ENCODE measurements around the gene FOLR1.
"Not testable (repeated sequence)": the region's sequence is repeated elsewhere in the genome, so short reads cannot be mapped to it uniquely, and the experiment has no call there.

FOLR1 gene

DNA sequence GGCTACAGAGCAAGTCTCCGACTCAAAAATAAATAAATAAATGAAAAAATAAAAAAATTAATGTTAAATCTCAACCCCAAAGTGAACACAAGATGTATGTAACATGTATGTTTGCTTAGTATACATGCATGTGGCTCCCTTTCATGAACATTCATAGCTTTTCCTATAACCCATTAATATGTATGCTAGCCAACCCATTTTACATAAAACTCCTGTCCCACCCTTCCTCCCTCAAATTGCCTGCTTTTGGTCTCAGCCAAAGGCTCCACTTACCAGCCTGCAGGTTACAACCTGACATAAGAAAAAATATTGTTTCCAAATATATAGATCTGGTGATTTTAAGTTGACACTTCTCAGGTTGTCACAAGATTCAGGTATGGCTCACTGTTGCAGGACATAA, 3.7 kb upstream of the FOLR1 start:
- no peak for DNase-seq

DNA sequence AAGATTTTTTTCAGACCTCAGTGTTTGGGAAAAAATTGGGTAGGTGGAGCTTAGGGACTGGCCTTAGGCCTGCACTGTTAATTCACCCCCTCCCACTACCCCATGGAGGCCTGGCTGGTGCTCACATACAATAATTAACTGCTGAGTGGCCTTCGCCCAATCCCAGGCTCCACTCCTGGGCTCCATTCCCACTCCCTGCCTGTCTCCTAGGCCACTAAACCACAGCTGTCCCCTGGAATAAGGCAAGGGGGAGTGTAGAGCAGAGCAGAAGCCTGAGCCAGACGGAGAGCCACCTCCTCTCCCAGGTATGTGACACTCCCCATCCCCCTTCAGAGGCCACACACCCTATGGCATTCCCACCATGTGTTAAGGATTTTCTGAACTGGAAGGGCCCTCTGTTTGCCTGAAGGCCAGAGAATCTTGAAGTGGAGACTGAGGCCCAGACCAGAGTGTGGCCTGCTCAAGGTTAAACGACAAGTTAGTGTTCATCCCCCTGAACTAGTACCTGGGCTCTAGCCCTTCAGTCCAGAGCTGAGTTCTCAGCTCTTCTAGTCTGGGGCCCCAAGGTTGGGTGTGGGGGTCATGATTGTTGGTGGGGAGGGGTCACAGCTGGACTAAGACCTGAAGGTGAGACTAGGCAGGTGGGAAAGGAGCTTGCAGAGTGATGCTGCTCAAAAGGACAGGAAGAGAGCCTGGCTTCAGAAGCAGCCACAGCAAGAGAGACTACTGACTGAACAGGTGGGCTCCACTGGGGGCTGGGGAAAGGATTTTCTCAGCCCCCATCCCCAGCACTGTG, 2.3 kb upstream of the FOLR1 start:
- DNase-seq: no peak

DNA sequence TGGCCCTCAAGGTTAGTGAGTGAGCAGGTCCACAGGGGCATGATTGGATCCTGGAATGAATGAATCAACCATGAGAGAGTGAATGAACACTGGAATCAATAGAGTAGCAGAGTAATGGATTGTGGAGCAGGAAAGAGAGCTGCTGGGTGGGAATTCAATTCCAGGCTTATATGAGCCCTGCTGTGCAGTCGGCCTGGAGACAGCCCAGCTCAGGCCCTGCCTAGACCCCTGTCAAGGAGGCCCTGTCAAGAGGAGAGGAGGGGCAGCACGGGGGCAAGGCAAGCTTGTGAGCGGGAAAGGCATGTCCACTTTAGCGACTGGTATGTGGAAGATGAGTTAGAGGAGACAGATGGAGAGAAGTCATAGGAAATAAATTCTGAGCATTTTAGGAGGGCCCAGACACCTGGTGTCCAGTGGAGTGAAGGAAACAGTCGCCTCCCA, 1.3 kb upstream of the FOLR1 start:
- DNase-seq: no peak

DNA sequence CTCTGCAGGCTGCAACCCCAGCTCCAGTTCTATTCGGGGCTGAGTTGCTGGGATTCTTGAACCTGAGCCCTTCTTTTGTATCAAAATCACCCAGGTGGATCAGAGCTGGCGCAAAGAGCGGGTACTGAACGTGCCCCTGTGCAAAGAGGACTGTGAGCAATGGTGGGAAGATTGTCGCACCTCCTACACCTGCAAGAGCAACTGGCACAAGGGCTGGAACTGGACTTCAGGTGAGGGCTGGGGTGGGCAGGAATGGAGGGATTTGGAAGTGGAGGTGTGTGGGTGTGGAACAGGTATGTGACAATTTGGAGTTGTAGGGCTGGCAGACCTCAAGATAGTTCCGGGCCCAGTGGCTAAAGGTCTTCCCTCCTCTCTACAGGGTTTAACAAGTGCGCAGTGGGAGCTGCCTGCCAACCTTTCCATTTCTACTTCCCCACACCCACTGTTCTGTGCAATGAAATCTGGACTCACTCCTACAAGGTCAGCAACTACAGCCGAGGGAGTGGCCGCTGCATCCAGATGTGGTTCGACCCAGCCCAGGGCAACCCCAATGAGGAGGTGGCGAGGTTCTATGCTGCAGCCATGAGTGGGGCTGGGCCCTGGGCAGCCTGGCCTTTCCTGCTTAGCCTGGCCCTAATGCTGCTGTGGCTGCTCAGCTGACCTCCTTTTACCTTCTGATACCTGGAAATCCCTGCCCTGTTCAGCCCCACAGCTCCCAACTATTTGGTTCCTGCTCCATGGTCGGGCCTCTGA, 3.8 kb downstream of the FOLR1 start:
- DNase-seq: no peak

DNA sequence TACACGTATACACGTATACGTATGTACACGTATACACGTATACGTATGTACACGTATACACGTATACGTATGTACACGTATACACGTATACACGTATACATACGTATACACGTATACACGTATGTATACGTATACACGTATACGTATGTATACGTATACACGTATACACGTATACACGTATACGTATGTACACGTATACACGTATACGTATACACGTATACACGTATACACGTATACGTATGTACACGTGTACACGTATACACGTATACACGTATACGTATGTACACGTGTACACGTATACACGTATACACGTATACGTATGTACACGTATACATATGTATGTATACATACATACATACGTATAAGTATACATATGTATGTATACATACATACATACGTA, 9.5 kb downstream of the FOLR1 start:
- DNase-seq: not testable (repeated sequence)

DNA sequence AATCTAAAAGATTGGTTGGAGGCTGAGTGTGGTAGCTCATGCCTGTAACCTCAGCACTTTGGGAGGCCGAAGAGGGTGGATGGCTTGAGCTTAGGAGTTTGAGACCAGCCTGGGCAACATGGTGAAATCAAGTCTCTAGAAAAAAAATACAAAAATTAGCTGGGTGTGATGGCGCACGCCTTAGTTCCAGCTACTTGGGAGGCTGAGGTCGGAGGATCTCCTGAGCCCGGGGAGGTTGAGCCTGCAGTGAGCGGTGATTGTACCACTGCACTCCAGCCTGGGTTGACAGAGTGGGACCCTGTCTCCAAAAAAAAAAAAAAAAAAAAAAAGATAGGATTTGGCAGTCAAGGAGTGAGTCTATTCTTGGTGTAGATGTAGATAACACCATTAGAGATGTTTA, 10.6 kb downstream of the FOLR1 start:
- DNase-seq: no peak

DNA sequence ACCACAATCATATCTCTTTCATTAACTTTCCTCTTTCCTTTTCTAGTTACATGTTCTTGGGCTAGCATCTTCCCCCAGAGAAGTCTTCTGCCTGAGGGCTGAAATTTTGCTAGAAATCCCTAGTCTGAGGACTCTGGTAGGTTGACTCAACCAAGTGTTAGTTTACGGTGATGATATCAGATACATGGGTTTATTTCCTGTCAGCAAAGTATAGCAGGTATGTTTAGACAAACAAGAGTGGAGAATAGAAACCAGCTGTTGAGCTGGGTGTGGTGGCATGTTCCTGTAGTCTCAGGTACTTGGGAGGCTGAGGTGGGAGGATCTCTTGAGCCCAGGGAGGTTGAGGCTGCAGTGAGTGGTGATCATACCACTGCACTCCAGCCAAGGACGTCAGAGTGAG, 11.2 kb downstream of the FOLR1 start:
- DNase-seq: no peak

DNA sequence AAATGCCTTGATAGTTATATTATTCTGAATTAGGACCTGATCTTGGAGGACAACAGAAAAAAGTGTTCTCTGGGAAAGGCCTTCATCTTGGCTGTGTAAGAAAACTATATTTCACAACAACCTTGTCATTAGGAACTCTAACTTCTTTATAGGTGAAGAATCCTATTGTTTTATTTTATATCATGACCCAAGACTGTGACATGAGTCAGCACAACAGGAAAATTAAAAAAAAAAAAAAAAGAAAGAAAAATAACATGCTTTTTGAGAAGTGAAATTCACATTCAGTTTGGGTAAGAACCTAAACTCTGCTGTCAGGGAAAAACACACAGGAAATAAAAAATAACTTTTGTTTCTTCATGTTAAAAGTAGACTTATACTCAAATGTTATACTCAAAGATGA, 12.9 kb downstream of the FOLR1 start:
- DNase-seq: no peak

DNA sequence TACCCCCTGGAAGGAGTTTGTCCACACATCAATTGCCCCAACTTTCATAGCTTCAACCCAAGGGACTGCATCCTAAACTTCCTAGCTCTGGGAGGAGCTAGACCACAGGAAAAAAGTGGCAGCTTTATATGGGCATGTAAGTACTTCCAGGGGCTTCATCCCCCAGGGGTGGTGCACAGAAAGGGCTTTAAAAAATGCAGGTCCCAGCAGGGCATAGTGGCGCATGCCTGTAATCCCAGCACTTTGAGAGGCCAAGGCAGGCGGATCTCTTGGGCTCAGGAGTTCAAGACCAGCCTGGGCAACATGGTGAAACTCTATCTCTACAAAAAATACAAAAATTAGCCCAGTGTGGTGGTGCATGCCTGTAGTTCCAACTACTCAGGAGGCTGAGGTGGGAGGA, 14.9 kb downstream of the FOLR1 start:
- not testable (repeated sequence) for DNase-seq

DNA sequence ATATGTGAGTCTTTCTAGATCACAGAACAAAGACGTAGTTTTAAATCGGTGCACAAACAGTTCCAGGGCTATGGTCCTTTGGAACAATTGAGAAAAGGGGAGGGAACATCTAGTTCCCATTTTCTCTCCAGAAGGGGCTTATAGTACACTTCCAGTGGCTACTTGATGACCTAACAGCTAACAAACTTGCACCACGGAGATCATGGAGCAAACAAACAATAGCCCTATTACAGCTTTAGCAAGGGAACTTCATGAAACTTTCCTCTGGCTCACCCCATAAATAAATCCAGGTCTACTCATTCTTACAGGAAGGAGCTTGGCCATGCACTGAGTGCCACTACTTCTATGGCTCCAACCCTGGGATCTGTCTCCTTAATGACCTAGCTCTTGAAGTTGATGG, 16.3 kb downstream of the FOLR1 start:
- DNase-seq: no peak

DNA sequence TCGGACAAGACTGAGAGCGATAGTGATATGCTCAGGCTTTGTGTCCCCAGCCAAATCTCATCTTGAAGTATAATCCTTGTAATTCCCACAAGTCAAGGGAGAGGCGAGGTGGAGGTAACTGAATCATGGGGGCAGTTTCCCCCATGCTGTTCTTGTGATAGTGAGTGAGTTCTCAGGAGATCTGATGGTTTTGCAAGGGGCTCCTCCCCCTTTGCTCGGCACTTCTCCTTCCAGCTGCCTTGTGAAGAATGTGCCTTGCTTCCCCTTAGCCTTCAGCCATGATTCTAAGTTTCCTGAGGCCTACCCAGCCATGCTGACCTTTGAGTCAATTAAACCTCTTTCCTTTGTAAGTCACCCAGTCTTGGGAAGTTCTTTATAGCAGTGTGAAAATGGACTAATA, 17.2 kb downstream of the FOLR1 start:
- DNase-seq: no peak

DNA sequence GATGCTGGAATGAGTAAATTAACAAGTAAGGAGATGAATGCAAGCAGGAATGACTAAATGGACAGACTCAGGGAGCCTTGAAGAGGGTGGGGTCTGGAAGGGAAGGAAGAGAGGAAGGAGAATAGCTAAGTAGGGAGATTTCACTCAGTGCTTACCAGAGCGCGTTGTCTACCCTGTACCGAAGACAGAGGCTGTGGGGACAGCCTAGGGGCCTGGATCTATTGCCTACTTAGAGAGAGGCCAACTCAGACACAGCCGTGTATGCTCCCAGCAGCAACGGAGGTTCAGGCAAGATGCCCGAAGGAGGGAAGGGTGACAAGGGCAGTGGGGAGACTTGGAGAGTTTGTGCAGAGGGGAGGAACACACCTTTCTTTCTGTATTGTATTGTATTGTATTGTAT, 24.7 kb downstream of the FOLR1 start, which contains the start of gene FOLR2:
FOLR2 (plus strand) TSS at position 157 of the 400 bp plus-strand sequence. CDS start 1,791 bp downstream, outside the sequence.
- no peak for DNase-seq

DNA sequence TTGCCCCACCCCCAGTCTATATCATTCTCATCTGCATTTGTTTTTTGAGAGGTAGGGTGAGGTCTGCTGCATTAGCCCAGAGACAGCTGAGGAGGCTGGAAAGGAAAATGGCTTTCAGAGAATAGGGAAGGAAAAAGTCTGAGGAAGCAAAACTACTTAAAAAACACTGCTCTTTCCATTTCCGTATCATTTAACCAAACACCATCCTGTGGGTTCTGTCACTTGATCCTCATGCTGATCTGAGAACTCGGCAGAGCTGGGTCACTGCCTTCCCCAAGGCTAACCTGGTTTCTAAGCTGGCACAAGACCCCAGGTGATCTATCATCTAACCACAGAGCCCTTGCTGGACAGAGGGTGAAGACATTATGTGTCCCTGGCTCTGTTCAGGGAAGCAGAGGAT, 25.9 kb downstream of the FOLR1 start:
- no peak for DNase-seq

DNA sequence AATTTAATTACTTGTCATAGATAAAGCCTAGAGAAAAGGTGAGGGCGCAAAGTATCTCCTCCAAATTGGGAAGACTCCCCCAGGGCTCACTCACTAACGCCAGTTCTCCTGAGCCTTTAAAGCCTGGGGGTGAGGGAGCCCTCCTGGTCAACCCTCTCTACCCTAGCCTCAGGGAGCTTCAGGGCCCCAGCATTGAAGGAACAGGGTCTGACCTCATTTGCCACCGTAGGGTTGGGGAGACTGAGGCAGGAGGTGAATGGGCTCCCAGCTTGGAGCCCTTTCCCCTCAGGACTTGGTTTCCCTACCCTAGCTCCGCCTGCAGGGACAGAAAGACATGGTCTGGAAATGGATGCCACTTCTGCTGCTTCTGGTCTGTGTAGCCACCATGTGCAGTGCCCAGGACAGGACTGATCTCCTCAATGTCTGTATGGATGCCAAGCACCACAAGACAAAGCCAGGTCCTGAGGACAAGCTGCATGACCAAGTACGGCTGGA, 26.4 kb downstream of the FOLR1 start:
- no peak for DNase-seq

DNA sequence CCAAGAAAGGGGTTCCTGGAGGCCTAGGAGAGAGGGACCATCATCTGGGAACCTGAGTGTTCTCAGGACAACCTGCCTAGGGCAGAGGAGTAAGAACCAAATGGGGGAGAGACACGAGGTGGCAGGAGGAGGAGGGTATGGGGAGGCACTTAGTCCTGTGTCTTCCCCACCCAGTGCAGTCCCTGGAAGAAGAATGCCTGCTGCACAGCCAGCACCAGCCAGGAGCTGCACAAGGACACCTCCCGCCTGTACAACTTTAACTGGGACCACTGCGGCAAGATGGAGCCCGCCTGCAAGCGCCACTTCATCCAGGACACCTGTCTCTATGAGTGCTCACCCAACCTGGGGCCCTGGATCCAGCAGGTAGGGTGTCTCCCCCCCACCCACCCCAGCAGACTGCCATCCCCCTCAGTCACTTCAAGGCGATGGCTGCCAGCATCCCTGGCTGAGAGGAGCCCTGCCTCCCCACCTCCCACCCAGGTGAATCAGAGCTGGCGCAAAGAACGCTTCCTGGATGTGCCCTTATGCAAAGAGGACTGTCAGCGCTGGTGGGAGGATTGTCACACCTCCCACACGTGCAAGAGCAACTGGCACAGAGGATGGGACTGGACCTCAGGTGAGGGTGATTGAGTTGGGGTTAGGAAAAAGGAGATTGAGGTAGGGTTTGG, 28.9 kb downstream of the FOLR1 start:
- DNase-seq: no peak

DNA sequence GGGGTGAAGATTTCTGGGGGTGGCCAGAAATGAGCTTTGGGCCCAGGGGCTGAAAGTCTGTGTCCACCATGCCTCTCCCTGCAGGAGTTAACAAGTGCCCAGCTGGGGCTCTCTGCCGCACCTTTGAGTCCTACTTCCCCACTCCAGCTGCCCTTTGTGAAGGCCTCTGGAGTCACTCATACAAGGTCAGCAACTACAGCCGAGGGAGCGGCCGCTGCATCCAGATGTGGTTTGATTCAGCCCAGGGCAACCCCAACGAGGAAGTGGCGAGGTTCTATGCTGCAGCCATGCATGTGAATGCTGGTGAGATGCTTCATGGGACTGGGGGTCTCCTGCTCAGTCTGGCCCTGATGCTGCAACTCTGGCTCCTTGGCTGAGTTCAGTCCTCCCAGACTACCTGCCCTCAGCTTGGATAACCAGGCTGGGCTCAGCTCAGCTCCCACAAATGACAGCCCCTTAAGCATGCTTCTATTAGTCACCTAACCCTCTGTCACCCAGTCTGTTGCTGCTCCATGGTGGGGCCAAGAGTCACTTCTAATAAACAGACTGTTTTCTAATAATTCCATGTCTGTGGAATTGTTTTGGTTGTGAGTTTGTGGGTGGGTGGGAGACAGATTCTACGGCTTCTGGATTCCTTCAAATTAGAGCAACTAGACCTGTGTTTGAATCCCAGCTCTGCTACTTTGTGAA, 29.6 kb downstream of the FOLR1 start:
- no peak for DNase-seq

DNA sequence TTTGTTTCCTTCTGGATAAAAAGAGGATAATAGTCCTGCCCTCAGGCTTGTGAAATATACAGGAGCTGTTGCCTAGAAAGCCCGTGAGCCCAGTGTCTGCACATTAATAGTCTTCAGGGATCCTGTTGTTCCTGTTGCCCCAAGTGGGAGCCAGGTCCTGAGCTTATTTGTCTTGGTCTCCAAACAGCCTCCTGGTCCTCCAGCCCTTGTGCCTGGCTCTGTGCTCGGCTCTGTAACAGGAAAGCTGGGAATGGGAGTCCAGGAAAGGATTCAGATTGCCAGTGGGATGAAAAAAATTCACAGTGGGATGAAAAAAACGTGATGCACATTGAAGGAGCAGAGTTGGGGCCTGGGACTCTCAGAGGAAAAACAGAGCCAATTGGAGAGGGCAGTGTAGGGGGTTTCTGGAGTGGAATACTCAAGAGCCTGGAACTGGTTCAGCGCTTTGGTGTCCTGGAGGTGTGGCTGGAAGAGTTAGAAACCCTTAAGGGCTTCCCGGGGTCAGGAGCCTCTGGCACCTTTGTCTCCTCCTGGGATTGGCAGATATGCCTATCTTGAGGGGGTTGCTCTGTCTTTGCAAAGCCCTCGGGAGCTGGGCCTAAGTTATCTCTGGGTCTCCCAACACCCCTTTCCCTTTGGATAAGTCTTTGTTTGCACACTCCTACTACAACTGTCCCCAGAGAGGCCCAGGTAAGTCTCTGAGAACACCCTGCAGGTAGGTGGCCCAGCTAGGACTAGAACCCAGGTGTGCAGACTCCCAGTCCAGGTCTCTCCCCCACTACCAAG, 30.4 kb downstream of the FOLR1 start:
- DNase-seq: no peak

DNA sequence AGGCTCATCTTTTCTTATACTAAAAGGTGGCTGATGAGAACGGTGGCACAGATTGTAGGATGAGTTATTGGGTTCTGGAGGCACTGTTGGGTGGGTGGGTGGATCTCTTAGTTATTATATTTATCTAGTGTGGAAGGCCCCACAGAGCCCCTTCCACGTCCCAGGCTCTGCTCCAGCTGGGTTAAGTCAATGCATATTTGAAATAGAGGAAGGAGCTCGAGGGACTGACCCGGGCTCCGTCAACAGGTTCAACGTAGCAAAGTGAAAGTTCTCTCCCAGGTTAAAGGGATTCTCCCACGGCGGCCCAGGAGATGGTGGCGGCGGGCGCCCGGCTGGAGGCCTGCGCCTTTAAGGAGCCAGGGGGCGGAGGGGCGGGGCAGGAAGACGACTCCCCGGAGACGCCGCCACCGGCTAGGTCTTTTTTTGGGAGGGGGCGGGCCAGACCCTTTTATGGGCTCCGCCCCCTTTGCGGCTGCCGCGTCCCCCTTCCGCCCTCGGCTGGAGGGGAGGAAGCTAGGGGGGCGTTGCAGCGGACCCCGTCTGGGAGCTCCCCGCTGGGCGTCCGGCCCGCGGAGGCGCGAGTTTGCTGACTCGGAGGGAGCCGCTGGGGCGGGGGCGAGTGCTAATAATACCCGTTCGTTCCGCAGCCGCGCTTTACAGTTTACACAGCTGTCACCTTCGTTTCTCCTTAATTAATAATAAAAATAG, 31.1 kb downstream of the FOLR1 start:
- peak; percentile 91 for DNase-seq

DNA sequence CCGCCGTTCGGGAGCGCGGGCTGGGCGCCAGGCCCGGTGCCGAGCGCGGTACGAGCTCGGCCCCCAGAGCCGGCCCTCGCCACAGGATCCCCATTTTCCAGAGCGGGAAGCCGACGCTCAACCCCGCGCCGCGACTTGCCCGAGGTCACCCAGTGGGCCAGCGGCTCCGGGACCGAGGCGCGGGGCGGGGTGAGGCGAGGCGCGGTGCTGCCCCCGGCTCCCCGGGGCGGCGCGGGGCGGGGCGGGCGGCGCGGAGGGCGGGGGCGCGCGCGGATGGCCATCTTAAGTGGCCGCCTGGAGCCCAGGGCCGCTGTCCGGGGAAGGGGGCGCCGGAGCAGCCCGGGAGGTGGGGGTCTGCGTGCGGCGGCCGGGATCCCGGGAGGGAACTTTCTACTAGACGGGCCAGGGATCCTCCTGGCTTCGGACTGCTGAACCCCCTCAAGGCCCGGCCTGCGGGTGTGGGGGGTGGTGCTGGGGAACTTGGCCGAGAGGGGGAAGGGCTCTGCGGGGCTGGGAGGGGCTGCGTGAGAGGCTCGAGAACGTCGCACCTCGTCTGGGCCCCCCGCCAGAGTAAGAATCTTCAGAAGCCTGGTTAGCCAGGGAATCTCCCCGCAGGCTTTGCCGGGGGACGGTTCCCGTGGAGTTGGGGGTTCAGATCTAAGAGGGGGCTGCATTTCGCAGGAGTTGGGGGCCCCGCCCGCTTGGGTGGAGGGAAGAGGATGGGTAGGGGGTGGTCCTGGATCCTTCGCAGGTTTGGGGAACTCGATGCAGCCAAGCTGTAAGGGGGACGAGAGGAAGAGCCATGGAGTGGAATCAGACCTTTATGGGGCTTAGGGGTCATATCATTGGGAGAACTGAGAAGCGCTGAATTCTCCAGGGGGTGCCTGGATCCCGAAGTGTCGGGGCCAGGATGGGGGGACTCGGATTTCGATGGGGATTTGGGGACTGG, 31.9 kb downstream of the FOLR1 start:
- peak; percentile 84 for DNase-seq

Measured in NCI-H345 (cell line).